Sigmoid colon (tissue), 7 donors: Measurements from ENCODE around the gene MRNIP. TPM values are rescaled to one million over a fixed set of nuclear protein-coding genes. Genes with fewer than 3 reads are reported as not detected.

ENCODE experiments used
- DNase-seq: peaks from one replicate; pipeline ENCODE4 v3.0.0-alpha.2; 2019
- H3K27ac ChIP-seq, 4 donors: fragments of 200-600 bp; sonication (generic); one replicate each; pipeline ENCODE4 v1.5.1; 2016 to 2019; ENCODE audit warnings: mild to moderate bottlenecking in 1 of 4
- H3K27me3 ChIP-seq, 3 donors: fragments of 200-600 bp; sonication (generic); one replicate each; pipeline ENCODE4 v1.5.1; 2019; ENCODE audit warnings: mild to moderate bottlenecking in 1 of 3
- H3K36me3 ChIP-seq, 4 donors: fragments of 200-600 bp; sonication (generic); one replicate each; pipeline ENCODE4 v1.5.1; 2016 to 2019
- H3K4me1 ChIP-seq, 4 donors: fragments of 200-600 bp; sonication (generic); one replicate each; pipeline ENCODE4 v1.5.1; 2017 to 2019
- H3K4me3 ChIP-seq, 4 donors: fragments of 200-600 bp; sonication (generic); one replicate each; pipeline ENCODE4 v1.5.1; 2017 to 2019; ENCODE audit warnings: mild to moderate bottlenecking in 2 of 4, moderate library complexity in 1 of 4
- H3K9me3 ChIP-seq, 4 donors: fragments of 200-600 bp in 3 of 4; sonication (generic) in 3 of 4; one replicate each; pipeline versions ENCODE4 v1.5.1 to v1.6.1; 2013 to 2019
- EP300 ChIP-seq, 4 donors: sonication (generic); formaldehyde crosslinking; IDR thresholded peaks; one replicate each; pipeline ENCODE4 v1.6.1; 2017; ENCODE audit warnings: antibody characterized with exemption in 4 of 4
- POLR2A ChIP-seq, 2 donors: fragments of 450-650 bp; IDR thresholded peaks; one replicate each; pipeline ENCODE4 v1.6.1; 2016; ENCODE audit warnings: antibody characterized with exemption in 2 of 2, mild to moderate bottlenecking in 2 of 2, moderate library complexity in 2 of 2
- POLR2AphosphoS5 ChIP-seq, 4 donors: sonication (generic); formaldehyde crosslinking; IDR thresholded peaks; one replicate each; pipeline ENCODE4 v1.6.1; 2017; ENCODE audit warnings: antibody characterized with exemption in 4 of 4
- WGBS, 2 donors: extraction: QIAGEN DNeasy Blood & Tissue Kit; methylation state at CpG; one replicate each; pipeline ENCODE4 v1.1.7; 2013; 5-methylcytosine and 5-hydroxymethylcytosine counted together
- intact Hi-C: fragments of 100-400 bp; cut with DNase I; formaldehyde crosslinking; loops from one replicate; pipeline ENCODE4 v1.15.1; 2023
- polyA plus RNA-seq, 3 donors: library from polyadenylated mRNA; stranded (reverse); fragments of 200-250 nt; gene quantifications; one replicate each; pipeline ENCODE4 v1.2.3, GENCODE V29; 2013
- total RNA-seq, 4 donors: library from RNA; depleted of rRNA; stranded (reverse); fragments of >200 nt; gene quantifications; one replicate each; pipeline ENCODE4 v1.1.0, GENCODE V29; 2016
- TF ChIP-seq, protein P1 (sequence below), 4 experiments: fragments of 450-650 bp in 3 of 4; fragments of 200-600 bp in 1 of 4; IDR thresholded peaks; one replicate each; pipeline ENCODE4 v1.5.1; 2016 to 2019; ENCODE audit warnings: antibody characterized with exemption in 4 of 4, mild to moderate bottlenecking in 3 of 4, moderate library complexity in 2 of 4
- donor health status: healthy with polysubstance abuse.
- donor health status: Bipolar disorder and iron deficiency.
- donor health status: healthy.

The MRNIP gene
- total and polyA plus RNA-seq, 7 donors: 8.3 to 59.8 (median 30.7) TPM

- peaks cover 35 to 85% (median 61%) of the 10 kb centered on the region in 4 donors for H3K36me3 ChIP-seq
- peaks cover 0 to 10% (median 3%) of the 10 kb centered on the region in 4 donors for H3K9me3 ChIP-seq
- intact Hi-C loops: no loop called here
- no peaks in the 10 kb centered on the region for H3K27me3 ChIP-seq
- no peak for DNase-seq
- no peak for TF ChIP-seq POLR2A (IDR thresholded peaks at IDR 0.05)
- no peak overlapping the region for H3K27ac ChIP-seq
- H3K4me3 ChIP-seq: no peak overlapping the region
- peaks cover 0 to 11% (median 9%) of the 10 kb centered on the region in 4 donors for H3K4me1 ChIP-seq
- 95 to 97% methylated on average over 6 of the region's 6 CpGs for WGBS, 2 donors
Measured at GRCh38 chr5:179887802-179888201, 29.2 kb upstream of the MRNIP start.

- Histone ChIP-seq H3K9me3 (peaks cover 0 to 13% (median 4%) of the 10 kb centered on the region in 4 donors), H3K27me3 (no peaks in the 10 kb centered on the region), H3K4me3 (no peak overlapping the region), H3K27ac (no peak overlapping the region), H3K4me1 (peaks cover 0 to 11% (median 9%) of the 10 kb centered on the region in 4 donors), H3K36me3 (peaks cover 28 to 84% (median 56%) of the 10 kb centered on the region in 4 donors)
- DNase-seq: no peak
- TF ChIP-seq, protein P1, sequence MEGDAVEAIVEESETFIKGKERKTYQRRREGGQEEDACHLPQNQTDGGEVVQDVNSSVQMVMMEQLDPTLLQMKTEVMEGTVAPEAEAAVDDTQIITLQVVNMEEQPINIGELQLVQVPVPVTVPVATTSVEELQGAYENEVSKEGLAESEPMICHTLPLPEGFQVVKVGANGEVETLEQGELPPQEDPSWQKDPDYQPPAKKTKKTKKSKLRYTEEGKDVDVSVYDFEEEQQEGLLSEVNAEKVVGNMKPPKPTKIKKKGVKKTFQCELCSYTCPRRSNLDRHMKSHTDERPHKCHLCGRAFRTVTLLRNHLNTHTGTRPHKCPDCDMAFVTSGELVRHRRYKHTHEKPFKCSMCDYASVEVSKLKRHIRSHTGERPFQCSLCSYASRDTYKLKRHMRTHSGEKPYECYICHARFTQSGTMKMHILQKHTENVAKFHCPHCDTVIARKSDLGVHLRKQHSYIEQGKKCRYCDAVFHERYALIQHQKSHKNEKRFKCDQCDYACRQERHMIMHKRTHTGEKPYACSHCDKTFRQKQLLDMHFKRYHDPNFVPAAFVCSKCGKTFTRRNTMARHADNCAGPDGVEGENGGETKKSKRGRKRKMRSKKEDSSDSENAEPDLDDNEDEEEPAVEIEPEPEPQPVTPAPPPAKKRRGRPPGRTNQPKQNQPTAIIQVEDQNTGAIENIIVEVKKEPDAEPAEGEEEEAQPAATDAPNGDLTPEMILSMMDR (IDR thresholded peaks at IDR 0.05): no peak
- TF ChIP-seq POLR2AphosphoS5 (IDR thresholded peaks at IDR 0.05): no peak
- no peak for TF ChIP-seq EP300 (IDR thresholded peaks at IDR 0.05)
- TF ChIP-seq POLR2A (IDR thresholded peaks at IDR 0.05): no peak
- intact Hi-C loops: no loop called here
- 87 to 96% methylated on average over 11 of the region's 11 CpGs for WGBS, 2 donors
Measured at GRCh38 chr5:179887095-179887494, 28.5 kb upstream of the MRNIP start.

DNA sequence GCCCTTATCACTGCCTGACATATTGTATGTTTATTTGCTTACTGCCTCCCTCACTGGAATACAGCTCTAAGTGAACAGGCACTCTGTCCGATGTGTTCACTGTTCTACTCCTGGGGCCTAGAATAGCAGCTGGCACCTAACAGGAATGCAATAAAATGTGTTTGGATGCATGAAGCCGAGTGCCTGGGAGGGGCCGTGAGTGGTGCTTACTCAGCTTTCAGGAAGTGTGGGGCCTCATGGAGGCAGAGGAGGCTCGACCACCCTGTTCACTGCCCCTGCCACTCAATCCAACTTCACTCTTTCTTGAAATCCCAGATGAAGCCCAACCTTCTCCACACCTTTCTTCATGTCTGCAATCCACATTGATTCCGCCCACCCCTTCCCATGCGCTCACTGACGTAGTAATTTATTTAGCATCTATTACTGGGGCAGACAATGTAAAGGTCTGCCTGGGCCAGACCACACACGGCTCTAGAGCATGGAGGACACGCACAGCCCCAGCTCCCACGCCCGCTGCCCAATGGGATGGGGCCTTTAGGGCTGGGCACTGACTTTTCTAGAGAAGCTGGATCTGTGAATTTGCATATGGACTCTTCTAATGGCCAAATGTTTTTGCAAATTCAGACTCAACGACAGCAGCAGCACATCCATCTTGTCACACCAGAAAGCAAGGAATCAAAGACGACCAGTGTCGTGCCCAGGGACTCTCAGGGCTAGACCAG is 27.7 kb upstream of the MRNIP start:
- Histone ChIP-seq H3K4me1 (peaks cover 0 to 11% (median 9%) of the 10 kb centered on the region in 4 donors), H3K9me3 (peaks cover 0 to 13% (median 4%) of the 10 kb centered on the region in 4 donors), H3K36me3 (peaks cover 26 to 77% (median 49%) of the 10 kb centered on the region in 4 donors), H3K4me3 (no peak overlapping the region), H3K27me3 (no peaks in the 10 kb centered on the region), H3K27ac (peak overlapping the region in 2 of 4 donors; percentile 34 to 45)
- no peak for DNase-seq
- intact Hi-C loops: no loop called here
- TF ChIP-seq EP300 (IDR thresholded peaks at IDR 0.05): no peak
- TF ChIP-seq POLR2A (IDR thresholded peaks at IDR 0.05): no peak
- TF ChIP-seq, protein P1 (IDR thresholded peaks at IDR 0.05): no peak
- no peak for TF ChIP-seq POLR2AphosphoS5 (IDR thresholded peaks at IDR 0.05)
- whole genome bisulfite sequencing, 2 donors: 78 to 88% methylated on average over 14 of the region's 14 CpGs

GRCh38 chr5:179885491-179886090 is 27.0 kb upstream of the MRNIP start:
- no peak for DNase-seq
- H3K9me3 ChIP-seq: peaks cover 0 to 13% (median 4%) of the 10 kb centered on the region in 4 donors
- H3K27me3 ChIP-seq: no peaks in the 10 kb centered on the region
- intact Hi-C loops: no loop called here
- WGBS, 2 donors: 93 to 97% methylated on average over 13 of the region's 13 CpGs
- TF ChIP-seq, protein P1 (IDR thresholded peaks at IDR 0.05): no peak
- no peak for TF ChIP-seq POLR2AphosphoS5 (IDR thresholded peaks at IDR 0.05)
- TF ChIP-seq POLR2A (IDR thresholded peaks at IDR 0.05): no peak
- no peak for TF ChIP-seq EP300 (IDR thresholded peaks at IDR 0.05)
- peaks cover 19 to 72% (median 41%) of the 10 kb centered on the region in 4 donors for H3K36me3 ChIP-seq
- H3K4me3 ChIP-seq: no peak overlapping the region
- peaks cover 0 to 11% (median 9%) of the 10 kb centered on the region in 4 donors for H3K4me1 ChIP-seq
- peak overlapping the region in 2 of 4 donors; percentile 34 to 45 for H3K27ac ChIP-seq

DNA sequence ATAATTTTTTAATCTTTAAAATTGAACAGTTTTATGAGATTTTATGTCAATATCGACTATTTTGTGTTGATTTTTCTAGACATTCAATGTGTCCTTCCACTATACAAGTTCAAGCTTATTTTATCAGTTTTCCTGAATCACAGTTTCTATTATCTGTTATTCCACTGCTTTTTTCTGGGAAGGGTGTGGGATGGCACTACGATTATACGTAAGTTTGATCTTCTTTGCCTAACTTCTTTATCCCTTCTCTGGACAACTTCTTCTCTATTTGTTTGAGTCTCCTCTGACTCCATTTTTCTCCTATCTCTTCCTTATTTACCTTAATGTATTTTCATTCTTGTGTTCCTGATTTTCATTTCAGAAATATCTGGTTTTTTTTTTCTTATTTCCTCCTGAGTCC is 24.5 kb upstream of the MRNIP start:
- WGBS, 2 donors: 98% methylated on average over 3 of the region's 3 CpGs
- Histone ChIP-seq H3K4me3 (no peak overlapping the region), H3K36me3 (peaks cover 5 to 70% (median 33%) of the 10 kb centered on the region in 4 donors), H3K9me3 (peaks cover 0 to 13% (median 4%) of the 10 kb centered on the region in 4 donors), H3K27me3 (no peaks in the 10 kb centered on the region), H3K4me1 (peaks cover 0 to 11% (median 9%) of the 10 kb centered on the region in 4 donors), H3K27ac (no peak overlapping the region)
- TF ChIP-seq, protein P1 (IDR thresholded peaks at IDR 0.05): no peak
- TF ChIP-seq POLR2AphosphoS5 (IDR thresholded peaks at IDR 0.05): no peak
- no peak for TF ChIP-seq POLR2A (IDR thresholded peaks at IDR 0.05)
- TF ChIP-seq EP300 (IDR thresholded peaks at IDR 0.05): no peak
- intact Hi-C loops: no loop called here
- no peak for DNase-seq
